DMS53 treated with DMSO at 0.1 percent for 48 hours (cell line): ENCODE data around the gene LMAN1L.

ENCODE experiments used
- DNase-seq: peaks from one replicate; lab custom pipeline; 2025; ENCODE audit not compliant: unreplicated experiment; lab: John Stamatoyannopoulos, UW

LMAN1L gene

DNA sequence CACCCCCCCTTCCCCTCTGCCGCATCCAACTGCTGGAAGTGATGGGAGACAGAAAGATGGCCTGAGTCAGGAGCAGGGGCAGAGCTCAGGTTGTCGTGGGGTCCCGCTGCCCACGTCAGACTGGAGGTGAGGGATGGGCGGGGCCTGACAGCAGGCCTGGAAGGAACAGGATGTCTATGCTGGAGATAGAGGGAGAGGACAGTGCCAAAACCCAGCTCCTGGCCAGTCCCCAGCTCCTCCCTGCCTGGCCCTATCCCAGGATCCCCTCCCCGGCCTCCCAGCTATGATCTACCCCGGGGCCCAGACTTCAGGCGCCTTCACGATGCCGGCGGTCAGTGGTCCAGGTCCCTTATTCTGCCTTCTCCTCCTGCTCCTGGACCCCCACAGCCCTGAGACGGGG, at the start of gene LMAN1L:
Gene LMAN1L (plus strand): TSS at position 303 of the 400 bp plus-strand sequence. CDS start 20 bp downstream, at position 323.
- no peak for DNase-seq

DNA sequence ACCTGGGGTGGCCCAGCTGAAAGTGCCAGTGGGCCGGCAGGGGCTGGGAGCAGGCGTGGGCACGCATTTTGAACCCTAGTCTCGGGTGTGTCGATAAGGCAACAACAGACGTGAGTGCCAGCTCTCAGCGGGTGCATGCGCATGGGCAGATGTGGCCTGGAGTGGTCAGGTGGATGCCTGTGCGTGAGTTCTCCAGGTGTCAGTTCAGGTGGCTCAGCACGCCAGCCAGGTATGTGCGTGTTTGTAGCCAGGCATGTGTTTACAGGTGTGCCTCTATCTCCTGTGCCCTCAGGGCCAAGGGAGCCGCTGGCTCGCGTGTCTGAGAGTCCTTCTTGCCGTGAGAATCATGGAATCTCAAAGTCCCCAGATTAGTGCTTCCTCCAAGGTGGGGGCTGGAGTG, 49.2 kb upstream of the LMAN1L start:
- DNase-seq = peak; percentile 85

DNA sequence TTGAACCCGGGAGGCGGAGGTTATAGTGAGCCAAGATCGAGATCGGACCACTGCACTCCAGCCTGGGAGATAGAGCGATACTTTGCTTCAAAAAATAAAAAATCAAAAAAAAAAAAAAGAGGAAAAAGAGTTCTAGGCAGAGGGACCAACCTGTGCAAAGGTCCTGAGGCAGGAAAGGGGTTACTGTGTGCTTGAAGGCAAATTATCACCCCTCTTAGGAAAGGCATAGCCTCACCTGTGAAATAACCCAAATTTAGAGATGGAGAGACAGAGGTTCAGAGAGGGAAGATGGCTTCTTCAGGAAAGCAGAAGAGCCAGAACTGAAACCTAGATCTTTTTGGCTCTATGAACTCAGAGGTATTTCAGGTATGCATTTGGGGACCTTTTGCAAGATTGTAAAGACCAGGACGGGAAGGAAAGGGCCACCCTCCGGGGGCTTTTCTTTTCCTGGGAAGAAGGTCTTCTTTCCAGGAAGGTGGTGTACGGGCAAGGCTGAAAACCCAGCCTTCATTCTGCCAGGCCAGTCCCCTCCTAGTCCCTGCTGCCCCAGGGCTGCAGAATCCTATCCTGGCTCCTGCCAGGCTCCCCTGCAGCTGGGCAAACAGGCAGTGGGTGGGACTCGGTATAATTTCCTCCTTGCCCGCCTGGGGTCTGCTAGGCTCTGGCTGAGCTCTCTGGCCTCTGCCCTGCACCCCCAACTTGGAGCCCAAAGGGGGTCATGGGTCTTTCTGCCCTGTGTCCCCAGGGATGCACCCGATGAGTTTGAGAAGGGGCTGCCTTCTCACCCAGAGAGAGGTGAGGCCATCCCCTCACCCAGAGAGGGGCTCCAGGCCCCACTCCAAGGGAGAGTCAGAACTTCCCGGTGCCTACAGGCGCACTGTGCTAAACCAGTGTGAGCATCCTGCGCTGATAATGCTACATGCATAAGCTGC, 45.2 kb upstream of the LMAN1L start:
- DNase-seq = no peak

DNA sequence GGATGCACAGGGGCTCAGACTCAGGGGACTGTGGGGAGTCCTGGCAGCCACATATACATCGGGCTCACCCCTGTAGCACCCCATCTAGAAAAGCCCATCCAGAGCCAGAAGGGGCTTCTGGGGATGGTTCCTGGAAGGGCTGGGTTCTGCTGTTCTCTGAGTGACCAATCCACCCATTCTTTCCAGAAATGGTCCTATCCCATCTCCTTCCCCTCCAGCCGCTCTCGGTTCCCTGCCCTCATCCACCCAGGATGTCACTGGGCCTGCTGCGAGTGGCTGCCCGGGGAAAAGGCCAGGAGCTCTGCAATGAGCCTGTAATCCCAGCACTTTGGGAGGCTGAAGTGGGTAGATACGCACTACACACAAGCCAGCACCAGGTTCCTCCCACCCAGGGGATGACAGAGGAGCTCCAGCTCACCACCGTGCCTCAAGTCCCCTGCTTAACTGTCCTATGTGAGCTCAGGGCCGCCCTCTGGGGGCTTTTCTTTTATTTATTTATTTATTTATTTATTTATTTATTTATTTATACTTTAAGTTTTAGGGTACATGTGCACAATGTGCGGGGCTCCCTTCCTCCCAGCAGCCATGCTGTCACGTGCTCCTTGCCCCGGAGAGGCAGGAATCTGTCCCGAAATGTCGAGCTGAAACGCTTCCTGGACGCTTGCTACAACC, 44.4 kb upstream of the LMAN1L start:
- peak; percentile 42 for DNase-seq

DNA sequence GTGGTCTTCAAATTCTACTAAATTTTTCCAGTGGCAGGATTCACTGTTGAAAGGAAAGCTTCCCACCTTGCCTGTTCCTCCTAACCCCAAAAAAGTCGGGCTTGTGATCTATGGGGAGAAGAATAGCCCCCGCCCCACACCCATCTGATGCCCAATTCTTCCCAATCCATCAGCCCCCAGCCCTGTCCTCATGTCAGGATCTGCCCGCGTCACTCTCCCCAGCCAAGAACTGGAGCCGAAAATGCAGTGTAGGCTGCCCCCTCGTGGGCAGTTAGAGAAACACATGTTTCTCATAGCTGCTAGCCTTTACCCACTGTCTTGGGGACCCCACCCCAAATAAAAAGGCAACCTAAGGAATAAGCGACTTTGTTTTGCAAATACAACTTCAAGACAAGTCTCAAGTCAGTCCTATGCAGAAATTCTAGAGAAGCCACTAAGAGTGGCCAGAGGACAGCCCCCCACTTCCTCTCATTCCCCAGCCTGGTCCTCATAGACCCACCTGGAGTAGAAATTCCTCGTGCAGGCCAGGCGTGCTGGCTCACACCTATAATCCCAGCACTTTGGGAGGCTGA, 43.8 kb upstream of the LMAN1L start:
- DNase-seq = peak; percentile 55

DNA sequence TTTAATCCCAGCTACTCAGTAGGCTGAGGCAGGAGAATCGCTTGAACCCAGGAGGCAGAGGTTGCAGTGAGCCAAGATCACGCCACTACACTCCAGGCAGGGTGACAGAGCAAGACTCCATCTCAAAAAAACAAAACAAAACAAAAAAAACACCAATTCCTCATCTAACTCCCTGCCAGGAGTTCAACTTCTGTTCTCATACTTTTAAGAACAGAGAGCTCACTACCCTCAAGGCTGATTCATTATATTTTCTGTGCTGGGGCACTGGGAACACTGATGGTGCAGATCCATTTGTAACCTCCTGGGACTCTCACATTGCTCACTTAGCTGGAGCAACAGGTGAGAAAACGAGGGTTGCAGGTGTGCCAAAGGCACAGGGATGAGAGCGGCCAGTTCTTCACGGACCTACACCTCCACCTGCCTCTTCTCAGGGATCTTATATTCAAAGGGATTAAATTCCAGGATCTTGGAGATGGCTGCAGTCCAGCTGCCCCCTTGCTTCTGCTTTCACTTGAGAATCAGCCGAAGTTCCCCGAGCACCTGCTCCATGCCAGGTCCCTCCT, 43.1 kb upstream of the LMAN1L start:
- no peak for DNase-seq

DNA sequence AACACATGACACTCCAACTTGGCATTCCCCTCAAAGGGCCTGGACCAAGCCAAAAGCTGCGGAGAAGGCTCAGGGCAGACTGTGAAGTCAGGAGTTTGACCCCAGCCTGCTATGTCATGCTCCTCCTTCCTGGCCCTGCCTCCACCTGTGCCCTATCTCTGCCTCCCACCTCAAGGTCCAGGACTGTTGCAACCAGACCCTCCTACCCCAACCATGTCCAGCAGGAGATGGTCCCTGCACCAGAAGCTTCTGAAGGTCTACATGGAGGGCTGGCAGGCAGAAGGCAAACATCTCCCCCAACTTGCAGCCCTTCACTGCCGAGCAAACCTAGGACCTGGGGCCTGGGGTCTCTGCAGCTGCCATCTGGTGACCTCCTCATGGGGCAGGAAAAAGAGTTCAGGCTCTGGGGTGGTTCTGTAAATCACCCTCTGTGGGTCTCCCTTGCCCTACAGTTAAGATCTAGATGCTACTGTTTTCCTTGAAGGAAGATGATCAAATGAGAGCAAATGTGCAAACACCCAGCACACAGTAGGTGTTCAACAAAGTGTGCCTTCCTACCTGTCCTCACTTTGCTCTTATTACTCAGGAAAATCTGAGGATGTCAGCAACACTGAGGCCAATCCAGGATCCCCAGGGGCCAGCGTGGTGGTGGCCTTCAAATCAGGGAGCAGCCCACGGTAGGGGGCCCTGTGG, 42.3 kb upstream of the LMAN1L start:
- DNase-seq = no peak

DNA sequence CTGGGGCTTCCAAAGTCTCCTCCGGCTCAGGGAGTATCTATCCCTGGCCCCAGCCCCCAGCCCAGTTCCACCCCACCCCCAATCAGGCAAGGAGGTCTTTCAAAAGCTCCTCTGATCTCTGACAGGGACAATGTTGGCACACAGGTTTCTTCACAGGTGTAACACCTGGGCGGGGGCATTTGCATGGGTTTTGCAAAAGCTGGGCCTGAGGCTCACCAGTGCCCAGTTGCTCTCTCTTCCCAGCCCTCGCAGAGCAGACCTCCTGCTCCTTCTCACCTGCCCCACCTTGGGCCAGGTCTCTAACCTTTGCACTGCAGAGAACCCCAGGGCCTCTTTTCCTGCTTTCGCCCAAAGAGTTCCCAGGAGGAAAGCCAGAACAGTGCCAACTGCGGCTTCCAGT, 39.3 kb upstream of the LMAN1L start:
- no peak for DNase-seq

DNA sequence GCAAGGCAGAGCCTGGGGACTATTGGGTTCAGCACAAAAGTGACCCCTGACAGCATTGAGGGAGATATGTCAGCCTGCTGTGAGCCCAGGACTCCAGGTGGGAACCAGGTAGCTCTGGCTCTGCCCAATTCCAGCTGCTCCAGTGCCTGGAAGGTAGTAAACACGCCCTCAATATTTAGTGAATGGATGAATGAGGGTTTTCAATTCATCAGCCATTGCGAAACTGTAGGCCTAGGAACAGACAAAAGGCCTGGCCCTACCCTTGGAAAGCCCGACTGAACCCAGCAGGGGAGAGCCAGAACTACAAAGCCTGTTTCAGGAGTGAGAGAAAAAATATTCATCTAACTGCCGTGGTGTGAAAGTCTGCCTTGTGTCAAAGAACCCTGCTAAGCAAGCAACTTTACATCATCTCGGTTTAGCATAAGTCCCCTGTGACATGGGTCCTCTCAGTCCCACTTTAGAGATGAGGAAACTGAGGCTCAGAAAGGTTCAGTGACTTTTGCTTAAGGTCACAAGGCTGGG, 38.8 kb upstream of the LMAN1L start:
- no peak for DNase-seq

DNA sequence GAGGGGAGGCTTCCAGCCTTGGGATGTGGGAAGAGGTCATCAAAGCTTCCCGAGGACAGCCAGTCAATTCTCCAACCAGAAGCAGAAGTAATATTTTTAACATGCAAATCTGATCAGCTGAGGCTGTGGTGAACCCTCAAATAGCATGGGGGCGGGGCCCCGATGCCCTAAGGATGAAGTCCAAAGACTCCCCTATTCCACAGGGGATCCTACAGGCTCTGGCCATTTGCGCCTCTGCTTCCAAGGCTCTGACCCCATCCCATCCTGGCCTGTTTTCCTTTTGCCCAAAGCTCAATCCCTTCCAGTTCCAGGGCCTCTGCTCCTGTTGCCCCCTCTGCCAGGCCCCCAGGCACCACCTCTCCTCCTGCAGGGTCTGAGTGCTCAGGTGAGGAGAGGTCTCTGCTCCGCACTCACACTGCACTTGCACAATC, 37.5 kb upstream of the LMAN1L start:
- DNase-seq = no peak

DNA sequence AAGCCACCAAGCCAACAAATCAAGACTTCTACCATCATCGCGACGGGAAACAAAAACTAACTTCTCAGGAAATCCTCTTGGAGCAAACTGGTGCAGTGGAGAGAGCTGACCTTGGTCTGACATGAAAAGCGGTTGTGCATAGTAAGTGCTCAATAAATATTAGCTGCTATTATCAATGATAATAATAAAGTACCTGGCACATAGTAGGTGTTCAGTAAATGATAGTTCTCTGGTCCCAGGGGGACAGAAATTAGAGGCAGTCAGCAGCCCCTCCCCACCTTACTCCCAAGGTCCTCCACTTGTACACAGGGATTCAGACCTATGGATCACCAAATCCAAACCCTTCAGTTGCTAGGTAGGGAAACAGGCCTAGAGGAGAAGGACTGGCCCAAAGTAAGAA, 36.7 kb upstream of the LMAN1L start:
- DNase-seq = no peak

DNA sequence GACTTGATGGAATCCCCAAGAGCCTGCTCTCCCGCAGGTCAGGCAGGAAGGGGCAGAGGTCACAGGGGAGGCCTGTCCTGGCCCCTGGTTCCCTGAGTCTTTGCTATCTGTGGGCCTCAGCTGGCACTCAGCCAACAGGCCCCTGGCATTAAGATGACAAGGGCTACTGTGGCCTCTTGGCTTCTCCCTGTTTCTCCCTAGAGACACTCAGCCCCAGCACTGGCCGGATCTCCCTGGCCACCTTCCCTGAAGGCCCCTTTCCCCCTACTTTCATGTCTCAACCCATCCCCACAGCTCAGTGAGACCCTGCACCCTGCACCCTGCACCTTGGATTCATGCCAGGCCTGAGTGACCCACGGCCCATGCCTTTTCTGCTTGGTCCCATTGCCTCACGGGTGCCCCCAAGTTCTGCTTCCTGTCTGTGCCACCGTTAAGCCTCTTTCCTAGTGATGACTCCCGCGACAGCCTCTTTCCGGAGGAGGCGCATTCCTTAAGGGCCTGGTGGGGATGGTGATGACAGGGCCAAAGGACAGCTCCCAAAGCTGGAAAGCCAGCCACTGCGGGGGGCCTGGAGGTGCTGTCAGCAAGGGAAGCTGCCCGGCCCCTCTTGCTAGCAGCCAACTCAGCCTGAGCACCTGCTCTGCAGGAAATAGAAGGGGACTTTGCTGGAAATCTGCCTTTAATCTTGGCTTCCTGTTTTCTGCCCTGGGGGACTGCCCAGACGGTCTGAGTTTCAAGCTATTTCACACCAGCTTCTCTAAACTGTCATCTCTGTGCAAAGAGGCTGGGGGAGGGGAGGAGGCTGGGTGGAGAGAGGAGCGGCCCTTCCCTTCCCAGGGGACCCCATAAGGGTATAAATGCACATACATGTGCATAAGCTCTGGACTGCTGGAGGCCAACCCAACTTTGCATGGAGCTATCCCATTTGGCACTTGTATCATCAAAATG, 35.5 kb upstream of the LMAN1L start:
- no peak for DNase-seq

DNA sequence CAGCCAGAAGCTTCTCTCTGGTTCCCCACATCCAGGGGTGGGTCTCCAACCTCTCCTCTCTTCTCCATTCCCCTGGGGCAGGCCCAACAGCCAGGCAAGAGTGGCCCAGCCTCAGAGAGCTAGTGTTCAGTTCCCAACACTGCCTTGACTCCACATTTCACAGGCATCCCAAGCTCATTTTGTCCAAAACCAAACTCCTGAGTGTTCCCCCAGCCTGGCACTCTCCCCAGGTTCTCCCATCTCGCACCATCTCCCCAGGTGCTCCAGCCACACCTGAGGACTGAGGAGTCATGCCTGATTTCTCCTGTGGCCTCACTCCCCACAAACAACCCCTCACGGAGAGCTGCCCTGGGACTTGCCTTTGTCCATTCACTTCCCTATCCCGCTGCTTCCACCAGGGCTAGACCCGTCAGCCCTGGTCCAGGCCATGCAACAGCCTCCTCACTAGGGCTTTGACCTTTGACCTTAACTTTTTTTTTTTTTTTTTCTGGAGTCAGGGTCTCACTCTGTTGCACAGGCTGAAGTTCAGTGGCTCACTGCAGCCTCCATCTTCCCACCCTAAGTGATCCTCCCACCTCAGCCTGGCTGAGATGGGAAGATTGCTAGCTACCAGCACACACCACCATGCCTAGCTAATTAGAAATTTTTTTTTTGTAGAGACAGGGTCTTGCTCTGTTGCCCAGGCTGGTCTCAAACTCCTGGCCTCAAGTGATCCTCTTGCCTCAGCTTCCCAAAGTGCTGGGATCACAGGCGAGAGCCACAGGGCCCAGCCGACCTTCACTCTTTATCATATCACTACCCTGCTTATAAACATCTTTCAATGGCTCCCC, 34.7 kb upstream of the LMAN1L start:
- no peak for DNase-seq

DNA sequence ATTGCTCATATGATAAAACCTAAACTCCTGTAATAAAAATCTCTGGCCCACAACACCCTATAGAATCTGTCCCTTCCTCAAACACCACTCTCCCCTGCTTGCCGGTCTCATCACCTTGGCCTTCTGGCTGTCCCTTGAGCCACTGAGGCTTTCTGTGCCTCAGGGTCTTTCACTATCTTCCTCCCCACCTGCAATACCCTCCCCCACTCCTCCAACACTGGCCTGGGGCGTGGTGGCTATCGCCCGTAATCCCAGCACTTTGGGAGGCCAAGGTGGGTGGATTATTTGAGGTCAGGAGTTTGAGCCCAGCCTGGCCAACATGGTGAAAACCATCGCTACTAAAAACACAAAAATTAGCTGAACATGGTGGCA, 34.0 kb upstream of the LMAN1L start:
- no peak for DNase-seq

DNA sequence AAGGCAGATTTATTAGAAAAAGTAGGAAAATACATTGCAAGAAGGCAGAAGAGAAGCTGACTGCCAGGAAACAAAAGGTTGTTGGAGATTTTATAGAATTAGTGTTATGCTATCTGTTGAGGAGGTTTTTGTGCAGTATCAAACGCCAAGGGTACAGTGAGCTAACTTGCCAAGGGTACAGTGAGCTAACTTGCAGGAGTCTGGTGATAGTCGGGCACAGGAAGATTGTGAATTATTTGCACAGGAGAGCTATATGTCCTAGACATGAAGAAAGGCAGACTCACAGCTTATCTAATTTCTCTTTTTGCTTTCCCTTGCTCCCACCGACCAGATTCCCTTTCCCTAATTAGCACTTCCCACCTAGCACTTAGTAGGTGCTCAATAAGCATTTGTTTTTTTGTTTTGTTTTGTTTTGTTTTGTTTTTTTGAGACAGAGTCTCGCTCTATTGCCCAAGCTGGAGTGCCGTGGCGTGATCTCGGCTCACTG, 33.4 kb upstream of the LMAN1L start:
- DNase-seq = no peak

DNA sequence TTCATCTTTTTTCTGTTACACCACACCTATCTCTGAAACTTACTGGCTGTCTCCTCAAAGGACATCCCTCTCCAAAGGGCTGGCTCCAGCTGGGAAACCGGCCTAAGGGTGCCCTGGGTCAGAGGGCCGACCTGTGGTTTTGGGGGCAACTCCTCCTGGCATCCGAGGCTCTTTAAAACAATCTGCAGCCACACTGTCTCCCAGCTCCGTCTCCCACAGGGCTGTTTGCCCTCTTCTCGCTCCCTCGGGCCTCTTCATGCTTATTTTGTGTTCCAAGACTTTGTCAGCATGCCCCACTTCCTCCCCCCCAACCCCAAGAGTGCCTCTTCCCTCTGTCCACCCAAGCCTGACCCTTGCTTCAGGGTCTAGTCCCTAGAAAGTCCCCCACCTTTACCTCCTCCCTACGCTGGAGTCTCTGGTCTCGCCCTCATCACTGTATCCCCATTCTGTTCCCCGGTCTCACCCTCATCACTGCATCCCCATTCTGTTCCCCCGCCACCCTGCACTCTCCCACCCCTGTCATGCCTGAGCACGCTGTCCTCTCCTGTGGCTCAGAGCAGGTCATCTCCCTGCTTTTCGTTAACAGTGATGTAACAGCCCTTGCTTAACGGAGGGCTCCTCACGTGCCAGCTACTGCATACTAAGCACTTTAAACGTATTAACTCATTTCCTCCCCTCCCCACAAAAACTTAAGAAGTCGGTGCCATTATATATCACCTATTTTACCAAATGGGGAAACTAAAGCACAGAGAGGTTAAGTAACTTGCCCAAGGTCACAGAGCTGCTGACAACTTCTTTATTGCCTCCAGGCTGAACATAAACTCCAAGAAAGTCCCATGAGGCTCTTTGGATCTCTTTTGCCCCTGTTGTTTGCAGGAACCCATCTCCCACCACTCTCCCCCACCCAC, 31.9 kb upstream of the LMAN1L start:
- DNase-seq = no peak

DNA sequence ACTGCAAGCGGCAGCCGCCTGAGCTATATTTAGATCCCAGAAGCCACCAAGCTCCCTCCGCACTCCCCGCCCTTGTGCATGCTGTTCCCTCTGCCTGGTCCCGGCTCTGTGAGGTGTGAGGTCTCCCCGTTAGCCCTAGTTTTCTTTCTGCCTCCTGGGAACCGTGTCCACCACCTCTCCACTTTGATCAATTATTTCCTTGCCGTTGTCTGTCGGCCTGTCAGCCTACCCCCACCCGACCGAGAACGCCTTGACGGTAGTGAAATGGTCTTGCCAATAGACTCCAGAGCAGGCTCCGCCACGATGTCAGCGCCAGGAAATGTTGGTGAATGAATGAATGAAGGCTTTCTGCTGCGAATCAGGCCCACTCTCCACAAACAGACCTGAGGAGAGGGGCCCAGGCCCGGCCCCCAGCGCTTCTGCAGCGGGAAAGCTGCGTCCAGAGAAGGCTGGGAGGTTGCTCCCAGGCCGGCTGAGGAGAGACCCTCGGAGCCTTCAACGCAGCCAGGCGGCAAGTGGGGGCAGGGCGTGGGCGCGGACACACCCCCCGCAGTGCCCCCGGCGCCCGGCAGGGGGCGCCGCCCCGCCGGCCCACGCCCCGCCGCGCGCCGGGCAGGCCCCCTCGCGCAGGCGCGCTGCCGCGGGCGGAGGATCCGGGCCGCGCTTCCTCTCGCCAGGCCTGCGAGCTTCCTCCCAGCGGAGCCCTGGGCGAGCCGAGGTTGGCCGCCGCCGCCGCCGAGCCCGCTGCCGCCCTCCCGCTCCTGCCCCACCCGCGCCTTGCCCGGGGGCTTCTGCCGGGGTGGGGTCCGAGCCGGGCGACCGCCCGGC, 31.0 kb upstream of the LMAN1L start, which contains the start of gene CSK:
Gene CSK (plus strand): TSS at position 650 of the 828 bp plus-strand sequence. CDS start 16,218 bp downstream, outside the sequence.
- DNase-seq = peak; percentile 24
